ENCODE results near the gene CNOT2.

The CNOT2 gene, protein sequence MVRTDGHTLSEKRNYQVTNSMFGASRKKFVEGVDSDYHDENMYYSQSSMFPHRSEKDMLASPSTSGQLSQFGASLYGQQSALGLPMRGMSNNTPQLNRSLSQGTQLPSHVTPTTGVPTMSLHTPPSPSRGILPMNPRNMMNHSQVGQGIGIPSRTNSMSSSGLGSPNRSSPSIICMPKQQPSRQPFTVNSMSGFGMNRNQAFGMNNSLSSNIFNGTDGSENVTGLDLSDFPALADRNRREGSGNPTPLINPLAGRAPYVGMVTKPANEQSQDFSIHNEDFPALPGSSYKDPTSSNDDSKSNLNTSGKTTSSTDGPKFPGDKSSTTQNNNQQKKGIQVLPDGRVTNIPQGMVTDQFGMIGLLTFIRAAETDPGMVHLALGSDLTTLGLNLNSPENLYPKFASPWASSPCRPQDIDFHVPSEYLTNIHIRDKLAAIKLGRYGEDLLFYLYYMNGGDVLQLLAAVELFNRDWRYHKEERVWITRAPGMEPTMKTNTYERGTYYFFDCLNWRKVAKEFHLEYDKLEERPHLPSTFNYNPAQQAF

GRCh38 chr12:70242695-70243509, at the start of gene CNOT2:
TSS of gene CNOT2 (plus strand) at chr12:70243433. CDS start at chr12:70278227, 34,794 bp downstream.
- DNase-seq = peak; percentile 82 to 87

DNA sequence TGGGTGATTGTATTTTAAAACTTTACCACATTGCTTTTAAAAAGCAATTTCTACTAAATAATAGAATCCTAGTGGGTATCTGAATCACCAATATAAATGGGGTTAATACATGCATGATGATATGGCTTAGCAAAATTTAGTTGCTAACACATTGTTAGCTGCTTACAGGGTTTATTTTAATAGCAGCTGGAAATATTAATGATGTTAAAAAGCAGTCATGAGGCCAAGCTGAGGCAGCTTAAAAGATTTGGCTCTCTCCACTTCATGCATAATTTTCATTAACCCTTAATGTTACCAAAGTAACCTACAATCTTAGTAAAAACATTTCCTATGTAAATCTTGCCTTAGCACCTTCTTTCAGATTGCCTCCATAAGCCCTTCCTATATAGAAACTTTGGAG, 49.2 kb upstream of the CNOT2 start:
- no peak for DNase-seq

DNA sequence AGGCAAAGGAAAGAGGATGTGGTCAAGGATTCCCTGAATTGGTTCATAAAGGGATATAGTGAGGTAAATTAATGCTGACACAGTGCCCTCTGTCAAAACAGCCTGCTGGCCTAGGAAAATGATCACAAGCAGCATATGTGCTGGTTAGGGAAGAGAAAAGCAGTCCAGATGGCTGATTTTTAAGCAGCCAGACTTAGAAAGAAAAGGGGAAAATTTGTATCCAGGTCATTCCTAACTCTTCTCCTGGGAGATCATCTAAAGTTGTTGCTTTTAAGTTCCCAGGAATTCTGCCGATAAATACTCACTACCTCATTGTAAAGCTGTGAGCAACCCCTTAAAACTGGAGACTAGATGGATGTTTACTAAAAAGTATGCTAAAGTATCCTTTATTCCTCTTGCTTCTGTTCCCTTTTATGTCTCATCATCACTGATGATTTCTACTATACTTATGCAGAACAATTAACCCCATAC, 46.4 kb upstream of the CNOT2 start:
- DNase-seq = no peak

DNA sequence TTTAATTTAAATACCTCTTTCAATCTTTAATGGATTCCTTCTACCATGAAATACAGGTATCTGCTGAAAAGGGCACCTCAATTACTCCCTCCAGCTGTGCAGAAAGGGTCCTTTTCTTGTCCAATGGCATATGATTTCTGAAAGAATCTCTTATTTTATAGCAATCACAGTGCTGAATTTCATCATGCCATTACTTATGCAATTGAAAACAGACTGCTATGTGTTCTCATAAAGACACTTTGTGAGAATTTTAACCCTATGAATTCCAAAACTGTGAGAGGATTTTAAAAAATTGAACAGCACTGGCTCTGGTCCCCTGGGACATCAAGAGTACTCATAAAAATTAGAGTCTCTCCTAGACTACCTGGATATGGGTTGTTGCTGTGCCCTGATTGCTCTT, 45.9 kb upstream of the CNOT2 start:
- no peak for DNase-seq

GRCh38 chr12:70213707-70214106, 29.5 kb upstream of the CNOT2 start:
- DNase-seq = no peak

GRCh38 chr12:70214972-70215617, 28.1 kb upstream of the CNOT2 start:
- no peak for DNase-seq

GRCh38 chr12:70217416-70217815, 25.8 kb upstream of the CNOT2 start:
- no peak for DNase-seq

DNA sequence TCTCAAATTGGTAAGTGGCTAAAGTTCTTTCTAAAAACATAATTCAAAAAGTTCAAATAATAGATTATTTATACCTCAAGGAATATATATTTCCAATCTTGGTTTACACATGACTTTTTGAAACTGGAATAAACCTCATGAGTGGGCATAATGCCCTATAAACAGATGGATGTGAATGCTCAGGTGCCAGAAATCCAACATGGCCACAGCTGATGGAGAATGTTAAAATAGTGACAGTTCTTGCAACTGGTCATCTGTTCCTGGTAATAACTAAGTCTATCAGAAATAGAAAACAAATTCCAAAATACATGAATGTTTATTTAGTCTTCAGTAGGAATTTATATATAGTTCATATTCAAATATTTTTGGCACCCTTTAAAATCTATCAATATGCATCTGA, 21.6 kb upstream of the CNOT2 start:
- DNase-seq = no peak

DNA sequence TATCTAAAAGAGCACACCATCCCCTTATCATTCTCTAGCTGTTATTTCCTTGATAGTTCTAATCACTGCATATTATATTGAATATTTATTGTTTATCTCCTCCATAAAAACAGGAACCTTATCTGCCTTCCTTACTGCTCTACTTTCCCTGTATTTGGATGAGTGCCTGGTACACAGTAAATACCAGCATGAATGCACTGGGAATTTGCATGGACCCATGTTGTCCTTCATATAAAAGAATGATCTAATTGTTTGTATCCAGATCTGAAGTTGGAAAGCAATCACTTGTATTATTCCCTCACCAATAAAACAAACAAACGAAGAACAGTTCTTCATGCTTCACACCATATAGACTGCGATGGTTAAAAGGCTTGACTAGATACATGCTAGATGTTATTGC, 15.3 kb upstream of the CNOT2 start:
- no peak for DNase-seq

DNA sequence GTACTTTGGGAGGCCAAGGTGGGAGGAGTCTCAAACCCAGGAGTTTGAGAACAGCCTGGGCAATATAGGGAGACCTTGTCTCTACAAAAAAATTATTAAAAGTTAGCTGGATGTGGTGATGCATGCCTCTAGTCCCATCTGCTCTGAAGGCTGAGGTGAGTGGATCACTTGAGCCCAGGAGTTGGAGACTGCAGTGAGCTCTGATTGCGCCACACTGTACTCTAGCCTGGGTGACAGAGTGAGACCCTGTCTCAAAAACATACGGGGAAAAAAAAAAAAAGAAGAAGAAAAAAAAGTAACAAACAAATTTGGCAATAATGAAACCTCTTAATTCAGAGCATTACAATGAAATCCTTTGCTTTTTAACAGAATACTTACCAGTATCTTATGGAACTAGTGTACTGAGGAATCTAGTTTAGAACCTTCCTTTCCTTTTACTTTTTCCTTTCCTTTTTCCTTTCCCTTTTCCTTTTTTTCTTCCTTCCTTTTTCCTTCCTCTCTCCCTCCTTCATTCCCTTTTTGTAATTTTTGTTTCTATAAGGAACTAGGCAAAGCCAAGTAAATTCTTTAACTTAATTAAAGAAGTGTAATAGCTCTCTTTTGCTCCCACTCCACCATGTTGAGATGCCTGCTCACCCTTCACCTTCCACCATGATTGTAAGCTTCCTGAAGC, 12.2 kb upstream of the CNOT2 start:
- DNase-seq = no peak

- DNase-seq = no peak
Observed at GRCh38 chr12:70236990-70237389, 6.2 kb upstream of the CNOT2 start.

DNA sequence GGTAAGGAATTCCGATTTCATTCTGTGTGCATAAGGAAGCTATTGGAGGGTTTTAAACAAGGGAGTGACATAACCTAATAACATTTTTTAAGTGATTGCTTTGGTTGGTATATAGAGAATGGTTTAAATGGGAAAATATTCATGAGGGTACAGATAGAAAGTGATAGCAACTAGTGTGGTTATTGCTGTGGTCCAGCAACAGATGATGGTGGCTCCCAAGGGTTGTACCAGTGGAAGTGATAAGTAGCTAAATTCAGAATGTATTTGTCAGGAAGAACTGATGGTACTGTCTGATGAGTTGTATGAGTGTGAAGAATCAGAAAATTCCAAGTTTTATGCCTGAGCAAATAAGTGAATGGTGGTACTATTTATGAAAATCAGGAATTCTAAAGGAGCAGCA, 2.6 kb upstream of the CNOT2 start:
- DNase-seq = peak in 1 of 2 donors; percentile 7

DNA sequence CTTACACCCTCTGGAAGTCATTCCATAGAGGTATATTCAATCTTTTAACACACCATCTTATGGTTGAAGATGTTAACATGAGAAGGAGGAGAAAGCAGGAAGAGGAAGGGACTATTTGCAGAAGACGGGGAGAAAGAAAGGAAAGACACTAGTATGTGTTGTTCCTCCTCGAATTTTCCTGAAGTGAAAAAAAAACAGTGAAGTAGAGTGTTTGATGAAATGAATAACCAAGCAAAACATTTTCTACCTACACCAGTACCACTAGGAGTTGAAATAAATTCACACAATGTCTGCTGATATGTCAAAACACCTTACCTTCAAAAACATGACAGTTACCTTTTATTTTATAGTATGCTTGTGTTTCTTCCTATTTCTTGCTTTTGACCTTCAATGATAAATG, 1.4 kb upstream of the CNOT2 start:
- DNase-seq = no peak

- DNase-seq = peak; percentile 35 to 51
Observed at GRCh38 chr12:70243510-70244371, 508 bp downstream of the CNOT2 start.

DNA sequence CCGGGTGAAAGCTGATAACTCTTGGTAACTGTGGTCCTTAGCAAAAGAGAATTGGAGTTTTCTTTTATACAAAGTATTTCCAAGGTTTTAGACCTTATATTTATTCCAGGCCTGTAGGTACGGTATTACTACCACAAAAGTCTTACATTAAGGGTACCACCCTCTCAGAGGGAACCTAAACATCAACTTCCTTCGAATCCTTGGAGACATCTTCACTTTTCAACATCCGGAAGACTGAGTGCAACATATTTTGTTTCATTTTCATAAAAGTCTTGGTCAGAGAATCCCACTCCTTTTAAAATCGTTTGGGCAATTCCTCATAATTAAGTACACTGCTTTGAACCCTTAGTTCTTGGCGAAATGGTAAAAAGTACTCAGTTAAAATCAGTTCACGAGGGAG, 1.2 kb downstream of the CNOT2 start:
- no peak for DNase-seq

DNA sequence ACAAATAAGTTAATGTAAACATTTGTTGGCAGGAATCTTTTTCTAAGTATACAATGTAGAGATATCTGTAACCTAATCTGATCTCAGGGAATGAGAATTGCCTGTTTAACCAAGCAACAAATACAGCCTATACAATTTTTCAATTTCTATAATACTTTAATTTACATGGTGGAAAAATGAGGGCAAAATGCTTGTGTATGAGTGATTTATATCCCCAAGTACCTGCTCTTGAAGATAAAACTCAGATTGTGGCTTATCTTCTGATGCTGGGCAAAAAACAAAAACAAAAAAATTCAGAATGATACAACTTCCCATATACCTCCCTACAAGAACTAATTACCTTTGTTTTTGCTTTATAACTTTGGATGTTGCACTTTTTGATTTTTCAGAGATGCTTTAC, 2.2 kb downstream of the CNOT2 start:
- no peak for DNase-seq

GRCh38 chr12:70246580-70246979, 3.3 kb downstream of the CNOT2 start:
- no peak for DNase-seq

GRCh38 chr12:70247653-70248199, 4.5 kb downstream of the CNOT2 start:
- no peak for DNase-seq

- DNase-seq = no peak
Observed at GRCh38 chr12:70248876-70249275, 5.6 kb downstream of the CNOT2 start.

DNA sequence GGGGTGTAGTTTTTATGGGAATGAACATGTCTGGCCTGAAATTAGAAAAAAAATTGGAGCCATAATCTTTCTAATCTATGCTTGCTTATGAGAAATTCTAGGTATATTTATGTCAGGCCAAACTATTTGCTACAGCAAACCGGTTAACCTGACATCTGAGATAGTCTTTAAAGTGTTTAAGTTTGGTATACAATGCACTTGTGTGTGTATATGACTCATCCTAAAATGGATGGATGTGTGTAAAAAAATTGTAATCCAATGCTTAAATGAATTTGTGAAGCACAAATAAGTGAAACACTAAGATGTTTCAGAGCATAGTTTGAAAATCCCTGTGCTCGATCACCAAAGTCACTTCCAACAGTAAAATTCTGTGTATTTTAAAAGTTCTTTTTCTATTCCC, 6.7 kb downstream of the CNOT2 start:
- DNase-seq = no peak

- no peak for DNase-seq
Observed at GRCh38 chr12:70251226-70251625, 8.0 kb downstream of the CNOT2 start.
